HG02973 (cell line): ENCODE results near the gene WASL.

Source experiments
- ATAC-seq: cut with Tn5 transposase; IDR thresholded peaks from one replicate; pipeline ENCODE4 v1.9.1; 2021; ENCODE audit warnings: moderate library complexity; ENCODE audit not compliant: unreplicated experiment

The WASL gene

DNA sequence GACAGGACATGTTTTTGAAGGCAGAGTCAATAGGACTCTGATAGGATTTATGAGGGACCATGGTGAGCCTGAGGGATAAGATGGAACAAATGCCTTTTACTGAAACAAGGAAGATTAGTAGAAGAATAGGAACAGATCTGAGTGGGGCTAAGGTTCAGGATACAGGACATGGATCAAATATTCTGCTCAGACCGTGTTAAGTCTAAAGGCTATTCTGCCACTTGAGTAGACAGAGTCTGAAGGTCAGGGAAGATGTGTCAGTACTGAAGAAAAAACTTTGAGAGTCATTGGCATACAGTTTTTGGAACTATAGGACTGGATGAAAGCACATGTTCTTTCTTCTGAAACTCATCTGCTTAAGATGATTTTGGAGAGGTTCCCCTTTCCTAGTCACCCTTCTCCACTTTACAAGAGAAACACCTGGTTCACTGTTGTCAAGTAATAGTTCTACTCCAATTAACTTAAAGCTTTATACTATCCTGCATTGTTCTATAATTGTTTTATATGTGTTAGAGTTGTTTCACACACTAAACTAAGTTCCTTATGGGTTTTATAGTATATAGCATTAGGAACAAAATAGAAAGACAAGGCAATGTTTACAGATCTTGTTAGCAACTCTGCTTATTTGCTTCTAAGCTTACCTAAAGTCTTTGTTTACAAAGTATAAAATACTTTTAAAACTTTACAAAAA, 43.4 kb downstream of the WASL start:
- ATAC-seq = no peak

DNA sequence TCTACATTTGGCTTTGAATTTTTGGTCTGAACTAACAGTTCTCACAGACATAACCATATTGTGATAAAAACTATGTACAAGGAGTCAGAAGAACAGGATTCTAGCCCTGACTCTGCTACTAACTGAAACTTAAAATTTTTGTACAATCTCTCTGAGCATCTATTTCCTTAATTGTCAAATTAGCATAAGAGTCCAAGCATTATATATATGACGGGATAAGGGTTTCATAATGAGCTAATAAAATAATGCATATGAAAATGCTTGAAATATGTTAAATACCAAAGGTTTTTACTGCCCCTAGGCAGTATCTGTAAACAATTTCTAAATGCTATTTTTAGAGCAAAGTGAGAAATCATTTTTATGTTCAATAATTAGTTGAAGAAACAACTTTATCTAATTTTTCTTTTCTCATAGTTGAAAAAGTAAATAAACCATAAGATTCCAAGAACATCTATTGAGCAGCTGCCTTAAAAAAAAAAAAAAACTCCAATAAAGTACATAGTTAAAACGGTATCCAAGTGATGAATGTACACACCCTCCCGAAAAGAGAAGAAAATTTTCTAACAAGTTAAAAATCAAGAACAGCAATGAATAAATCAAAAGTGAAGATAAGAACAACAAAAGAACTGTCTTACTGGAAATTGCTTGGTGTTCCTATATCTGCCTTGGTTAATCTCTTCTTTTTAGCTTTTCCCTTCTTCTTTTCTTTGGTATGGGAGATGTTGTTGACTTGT, 52.7 kb downstream of the WASL start:
- ATAC-seq = no peak

DNA sequence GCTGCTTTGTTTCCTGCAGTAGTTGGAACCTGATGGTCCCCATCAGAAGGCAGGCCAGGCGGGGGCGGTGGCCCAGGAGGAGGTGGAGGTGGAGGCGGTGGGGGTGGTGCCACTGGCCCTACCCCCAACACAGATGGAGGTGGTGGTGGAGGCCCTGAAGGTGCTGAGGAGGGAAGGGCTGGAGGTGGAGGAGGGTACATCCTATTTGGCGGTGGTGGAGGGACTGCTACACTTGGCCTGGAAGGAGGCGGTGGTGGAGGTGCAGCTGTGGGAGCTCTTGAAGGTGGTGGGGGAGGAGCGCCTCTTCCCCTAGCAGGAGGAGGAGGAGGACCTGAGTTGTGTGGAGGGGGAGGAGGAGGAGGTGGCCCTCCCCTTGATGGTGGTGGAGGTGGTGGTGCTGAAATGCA, 56.3 kb downstream of the WASL start:
- no peak for ATAC-seq

DNA sequence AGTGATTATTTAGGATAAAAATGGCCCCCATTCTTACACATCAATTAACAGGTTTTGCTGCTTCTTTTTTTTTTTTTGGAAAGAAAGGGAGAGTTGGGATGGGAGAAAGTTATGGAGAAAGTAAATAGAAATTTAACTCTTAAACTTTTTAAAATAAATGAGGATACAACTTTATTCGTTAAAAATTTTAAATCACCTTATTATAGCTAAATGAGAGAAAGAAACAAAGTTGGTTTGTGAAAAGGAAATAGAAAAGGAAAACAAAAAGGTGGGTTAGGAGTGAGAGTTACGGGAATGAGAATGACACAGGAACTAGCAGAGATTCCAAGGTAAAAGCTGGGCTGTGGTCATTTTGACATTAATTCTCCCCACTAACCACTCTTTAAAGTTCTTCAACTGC, 58.3 kb downstream of the WASL start:
- no peak for ATAC-seq

DNA sequence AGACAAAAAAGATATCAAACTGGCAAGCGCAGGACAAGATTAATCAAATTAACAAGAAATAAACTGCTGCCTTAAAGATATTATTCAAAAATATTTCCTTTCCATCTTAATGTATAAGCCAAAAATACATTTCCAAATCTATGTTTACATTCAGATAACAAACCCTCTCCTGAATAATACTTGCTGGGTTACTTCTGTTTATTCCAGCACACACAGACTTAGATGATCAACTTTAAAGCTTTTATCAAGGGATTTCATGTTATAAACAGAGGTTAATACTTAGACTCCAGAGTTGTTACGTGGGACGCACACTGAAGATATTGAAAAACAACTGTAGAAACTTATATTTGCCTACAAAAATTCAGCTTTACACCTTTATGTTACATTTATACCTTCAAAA, 59.6 kb downstream of the WASL start:
- no peak for ATAC-seq

DNA sequence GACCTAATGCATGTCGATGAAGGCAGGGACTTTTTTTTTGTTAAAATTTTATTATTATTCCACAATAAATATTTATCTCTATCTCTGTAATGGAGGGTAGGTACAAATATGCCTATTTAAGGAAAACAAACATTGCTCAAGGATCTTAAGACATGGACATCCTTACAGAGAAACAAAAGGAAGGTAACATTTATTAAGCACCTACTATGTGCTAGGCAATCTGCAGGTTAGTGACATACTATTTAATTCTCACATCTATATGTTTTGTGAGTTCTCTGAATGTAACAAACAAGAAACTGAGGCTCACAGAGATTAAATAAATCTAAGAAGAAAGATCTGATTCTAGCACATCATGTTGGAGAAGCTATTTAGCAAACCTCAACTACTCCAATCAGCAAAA, 61.1 kb downstream of the WASL start:
- no peak for ATAC-seq

DNA sequence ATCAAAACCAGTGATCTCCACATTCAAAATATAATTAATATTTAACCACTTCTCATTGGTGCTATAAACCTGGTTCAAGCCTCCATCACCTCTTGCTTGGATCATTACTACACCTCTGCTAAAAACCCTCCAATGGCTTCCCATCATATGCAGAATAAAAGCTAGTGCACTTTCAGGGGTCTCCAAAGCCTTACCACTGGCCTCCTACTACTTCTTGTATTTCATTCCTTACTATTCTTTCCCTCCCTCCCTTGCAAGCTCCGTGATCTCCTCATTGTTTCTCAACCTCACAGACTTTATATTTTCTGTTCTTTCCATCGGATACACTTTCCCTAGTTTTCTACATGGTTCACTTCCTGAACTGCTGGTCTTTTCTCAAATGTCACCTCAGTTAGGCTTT, 61.6 kb downstream of the WASL start:
- no peak for ATAC-seq

DNA sequence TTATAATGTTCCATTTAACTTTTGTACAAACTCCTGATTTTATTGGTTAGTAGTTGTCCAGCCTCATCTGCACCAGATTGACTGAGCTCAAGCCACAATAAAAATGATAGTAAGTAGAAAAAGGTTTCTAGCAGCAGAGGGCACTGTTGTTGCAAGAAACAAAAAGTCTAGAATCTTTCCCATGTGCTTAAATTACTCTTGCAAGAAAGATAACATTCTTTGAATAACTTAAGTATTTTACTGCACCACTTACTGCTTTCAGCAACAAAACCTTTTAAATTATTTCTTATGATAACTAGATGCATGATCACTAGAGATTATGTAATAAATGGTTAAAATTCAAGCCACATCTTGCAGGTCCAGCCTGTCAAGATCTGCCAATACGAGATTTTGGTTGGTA, 66.1 kb downstream of the WASL start:
- no peak for ATAC-seq

DNA sequence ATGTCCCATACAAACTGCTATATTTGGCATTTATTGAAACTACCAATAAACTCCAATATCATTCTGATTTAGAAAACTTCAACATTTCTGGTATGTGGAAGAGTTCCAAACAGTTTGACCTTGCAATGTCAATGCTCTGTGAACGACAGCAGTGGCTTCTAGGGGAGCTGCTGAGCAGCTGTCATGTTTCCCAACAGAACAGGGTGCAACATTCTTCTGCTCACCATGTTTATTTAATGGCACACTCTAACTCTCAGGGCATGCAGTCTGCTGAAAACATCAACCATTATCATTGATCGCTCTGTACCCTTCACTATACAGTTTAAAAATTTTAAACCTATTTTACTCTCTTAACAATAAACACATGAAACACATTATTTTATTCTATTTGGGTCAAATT, 67.2 kb downstream of the WASL start:
- ATAC-seq = no peak

DNA sequence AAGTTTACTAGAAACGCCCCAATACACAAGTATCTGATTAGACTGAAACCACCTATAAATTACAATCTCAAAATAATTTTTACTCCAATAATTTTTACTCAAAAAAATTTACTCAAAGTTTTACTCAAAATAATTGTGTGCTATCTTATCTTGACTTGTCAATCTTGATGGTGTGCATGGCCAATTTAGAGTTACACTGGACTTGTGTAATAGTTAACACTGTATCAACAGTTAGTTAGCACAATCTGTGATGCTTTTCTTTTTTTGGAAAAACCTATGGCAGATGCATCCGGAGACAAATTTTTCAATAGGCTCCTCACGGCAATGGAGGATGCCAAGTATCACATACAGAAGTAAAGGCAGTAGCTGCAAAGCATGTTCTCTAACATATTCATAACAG, 68.2 kb downstream of the WASL start:
- ATAC-seq = no peak

DNA sequence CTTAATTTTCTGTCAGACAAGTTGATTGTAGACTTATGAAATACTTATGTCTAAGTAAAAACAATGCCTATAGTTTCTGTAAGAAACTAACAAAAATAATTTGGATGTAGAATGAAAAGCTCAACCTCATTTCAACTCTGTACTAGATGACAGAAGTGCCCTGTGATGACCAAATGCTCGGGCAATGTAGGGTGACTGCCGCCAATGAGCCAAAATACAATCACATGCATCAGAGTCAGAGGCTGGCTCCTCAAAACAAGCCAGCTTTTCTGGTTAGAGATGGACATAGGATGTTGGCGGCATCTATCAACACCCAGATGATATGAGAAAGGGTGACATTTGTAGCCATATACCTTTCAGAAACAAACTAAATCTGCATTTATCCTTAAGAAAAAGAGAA, 69.2 kb downstream of the WASL start:
- no peak for ATAC-seq

DNA sequence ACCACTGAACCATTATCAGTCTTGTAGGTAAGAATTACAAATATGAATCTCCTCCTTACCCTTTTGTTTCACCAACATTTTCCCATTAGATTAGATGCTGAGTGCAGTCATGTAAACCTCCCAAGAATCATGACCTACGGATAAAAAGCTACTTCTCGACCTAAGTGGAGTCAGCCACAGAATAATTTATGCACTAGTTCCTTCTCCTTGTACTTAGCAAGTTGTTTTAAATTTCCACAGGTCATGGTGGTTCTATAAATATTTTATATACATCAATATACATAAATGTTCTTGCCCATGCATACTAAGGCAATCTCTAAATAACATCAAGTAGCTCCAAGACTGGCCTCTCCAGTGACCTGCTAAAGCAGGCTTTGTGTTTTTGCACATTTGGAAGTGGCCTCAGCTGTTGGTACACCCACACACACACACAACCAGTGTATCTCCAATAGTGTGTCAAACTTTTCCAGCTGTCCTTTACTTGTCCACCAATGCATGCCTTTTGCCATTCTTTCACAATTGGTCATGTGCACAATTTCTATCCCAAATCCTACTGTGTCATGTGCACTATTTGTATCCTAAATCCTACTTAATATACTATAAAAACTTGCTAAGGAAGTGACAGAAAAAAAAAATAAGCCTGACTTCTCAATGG, 71.6 kb downstream of the WASL start:
- no peak for ATAC-seq

DNA sequence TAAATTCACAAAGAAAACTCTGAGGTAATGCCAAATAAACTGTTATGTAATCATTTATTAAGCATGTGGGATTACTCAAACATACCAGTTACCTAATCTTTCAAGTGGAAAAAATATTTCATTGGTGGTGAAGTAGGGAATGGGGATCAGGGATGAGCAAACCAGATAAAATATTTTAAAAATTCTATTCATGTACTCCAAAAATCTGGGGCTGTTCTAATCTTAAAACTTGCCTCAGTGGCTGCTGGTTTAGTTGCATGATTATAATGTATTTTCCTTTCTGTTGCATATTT, 73.7 kb downstream of the WASL start:
- ATAC-seq = no peak

DNA sequence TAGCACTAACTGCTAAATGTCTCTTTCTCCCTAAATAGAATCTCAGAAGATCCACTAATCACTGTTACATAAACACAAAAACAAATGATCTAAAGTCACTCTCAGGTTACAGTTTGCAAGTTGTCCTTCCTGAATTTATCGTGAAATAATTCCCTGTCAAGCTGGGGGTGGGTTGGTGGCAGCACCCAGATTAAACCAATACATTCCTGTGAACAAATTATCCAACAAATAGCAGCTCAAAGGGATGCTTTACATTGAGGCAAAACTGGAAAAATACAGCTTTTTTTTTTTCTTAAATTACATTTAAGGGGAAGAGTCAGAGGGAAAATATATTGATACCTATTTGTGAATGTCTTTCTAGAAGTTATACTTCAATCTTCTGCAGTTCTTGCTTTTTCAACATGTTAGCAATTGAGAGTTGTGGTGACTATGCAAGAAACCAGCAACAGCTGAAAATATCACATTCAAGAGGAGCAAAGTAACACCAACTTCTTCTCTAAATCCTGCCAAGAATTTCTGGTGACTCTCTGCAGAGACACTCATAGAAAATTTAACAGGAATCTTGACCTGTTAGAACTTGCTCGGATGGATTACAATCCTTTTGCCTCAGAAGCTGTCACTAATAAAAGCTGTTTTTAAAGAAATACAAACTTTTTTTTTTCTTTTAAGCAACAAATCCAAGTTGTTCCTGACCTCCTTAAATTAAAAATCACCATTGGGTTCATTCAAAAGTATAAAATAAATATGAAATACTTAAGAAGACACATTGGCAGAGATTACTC, 74.2 kb downstream of the WASL start:
- no peak for ATAC-seq

DNA sequence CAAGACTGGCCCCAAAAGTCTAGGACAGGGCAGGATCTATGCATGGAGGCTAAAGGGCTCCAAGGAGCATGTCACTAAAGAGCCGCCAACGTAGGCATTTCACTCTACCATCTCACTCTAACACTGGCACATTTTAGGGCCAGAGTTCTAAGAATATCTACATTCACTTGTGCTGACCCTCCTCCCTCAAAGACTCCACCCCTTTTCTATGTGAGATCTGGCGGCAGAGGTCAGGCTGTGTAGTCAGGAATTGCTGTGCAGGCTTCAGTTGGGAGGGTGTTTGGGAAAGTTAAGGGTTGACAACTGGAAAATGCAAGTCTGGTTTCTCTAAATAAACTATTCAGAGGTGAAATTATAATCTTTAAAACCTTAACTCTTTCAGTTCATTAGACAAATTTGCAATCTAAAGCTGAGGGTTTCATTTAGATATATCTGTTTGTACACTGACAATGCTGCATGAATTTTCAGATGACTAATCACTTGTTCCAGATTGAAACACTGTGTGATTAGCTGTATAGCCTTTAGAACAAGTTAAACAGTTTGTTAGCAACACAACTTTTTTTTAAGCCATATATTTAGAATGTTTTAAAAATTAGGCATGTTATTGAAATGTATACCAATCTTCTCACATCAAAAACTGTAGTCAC, 74.9 kb downstream of the WASL start:
- ATAC-seq = no peak

DNA sequence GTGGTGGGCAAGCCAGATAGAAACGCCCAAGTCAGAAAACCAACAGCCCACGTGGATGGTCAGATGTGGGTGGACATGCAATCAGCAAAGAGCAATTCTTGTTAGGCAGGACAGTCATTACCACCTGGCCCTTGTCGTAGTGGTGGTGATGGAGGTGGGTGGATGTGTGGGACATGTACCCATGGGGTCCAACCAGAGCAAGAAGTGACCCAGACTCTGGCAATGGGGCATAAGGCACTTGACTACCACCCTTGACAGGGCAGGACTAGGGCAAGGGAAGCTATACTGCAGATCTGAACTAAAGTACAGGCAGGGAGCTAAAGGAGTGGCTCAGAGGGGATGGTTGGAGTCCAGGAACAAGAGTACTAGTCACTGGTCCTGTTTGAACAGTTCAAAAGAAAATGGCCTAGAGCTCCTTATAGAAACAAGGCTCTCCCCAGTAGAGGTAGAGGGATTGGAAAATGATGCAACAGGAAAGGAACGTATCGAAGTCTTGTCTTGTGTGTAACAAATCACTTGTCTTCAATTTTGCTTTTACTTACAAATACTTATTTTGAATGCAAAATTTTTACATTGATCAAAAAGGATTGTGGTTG, 75.6 kb downstream of the WASL start:
- ATAC-seq = no peak

DNA sequence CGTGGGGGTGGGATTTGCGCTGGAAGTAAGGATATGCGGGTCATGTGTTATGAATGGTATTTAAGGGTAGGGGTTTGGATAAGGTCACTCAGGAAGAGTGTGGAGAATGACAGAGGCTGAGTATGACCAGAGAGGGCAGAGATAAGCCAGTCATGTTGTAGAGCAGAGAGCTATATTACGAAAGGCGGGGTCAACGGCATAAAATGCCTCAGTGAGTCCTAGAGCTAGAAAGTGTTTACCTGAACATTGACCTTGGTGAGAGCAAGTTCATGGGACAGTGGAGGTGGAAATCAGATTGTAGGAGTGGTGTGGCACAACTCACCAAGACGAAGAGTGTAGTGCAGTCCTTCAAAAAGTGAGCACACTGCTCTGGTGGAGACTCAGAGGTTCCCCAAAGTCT, 79.3 kb downstream of the WASL start:
- ATAC-seq = no peak

DNA sequence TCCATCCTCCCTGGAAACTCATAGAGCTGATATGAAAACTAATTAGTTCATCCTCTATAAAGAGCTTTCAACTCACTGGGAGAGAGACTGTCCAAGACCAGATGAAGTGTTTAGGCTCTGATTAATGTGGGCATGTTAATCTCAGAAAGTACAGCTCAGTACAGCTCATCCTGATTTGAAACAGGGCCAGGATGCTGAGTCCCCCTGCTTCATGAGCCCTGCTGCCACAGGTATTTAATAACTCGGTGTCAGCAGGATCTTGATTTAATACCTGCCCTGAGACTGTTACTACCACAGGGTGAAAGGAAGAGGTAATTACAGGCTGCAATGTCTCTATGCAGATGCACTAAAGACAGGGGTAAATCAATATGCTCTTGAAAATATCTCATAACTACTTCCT, 82.3 kb downstream of the WASL start:
- no peak for ATAC-seq

DNA sequence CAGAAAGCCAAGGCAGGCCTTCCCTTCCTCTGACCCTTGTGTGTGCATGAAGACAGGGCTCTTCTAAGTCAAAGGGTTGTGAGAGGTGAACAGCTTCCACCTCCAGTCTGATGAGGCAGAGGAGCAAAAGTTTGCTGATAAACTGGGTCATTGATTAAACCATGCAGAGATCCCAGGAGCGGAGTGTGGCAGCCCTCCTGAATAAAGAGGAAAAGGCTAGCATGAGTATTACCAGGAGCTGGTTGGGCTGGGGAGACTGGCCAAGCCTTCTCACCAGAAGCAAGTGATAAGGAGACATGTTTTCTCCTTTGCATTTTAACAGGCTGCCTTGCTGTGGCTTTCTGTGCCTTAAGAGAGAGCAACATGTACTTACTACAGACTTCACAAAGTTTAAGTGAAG, 82.9 kb downstream of the WASL start:
- ATAC-seq = no peak

DNA sequence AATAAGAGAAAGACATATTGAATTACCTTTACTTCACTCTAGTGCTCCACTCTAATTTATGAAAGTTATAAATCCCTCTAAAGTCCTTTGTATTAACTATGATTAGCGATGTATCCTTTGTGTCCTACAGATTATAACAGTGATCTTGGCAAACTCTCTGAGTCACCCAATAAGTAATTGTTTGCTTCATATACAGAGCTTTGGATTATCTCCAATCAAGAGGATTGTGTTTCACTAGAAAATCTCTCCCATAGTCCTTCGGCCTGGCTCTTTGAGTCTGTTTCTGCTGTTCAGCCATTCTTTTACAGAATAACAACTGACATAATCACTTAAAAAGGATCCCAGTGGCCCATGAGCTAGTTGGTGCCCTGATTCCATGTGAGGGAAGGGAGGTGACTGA, 83.6 kb downstream of the WASL start:
- no peak for ATAC-seq

DNA sequence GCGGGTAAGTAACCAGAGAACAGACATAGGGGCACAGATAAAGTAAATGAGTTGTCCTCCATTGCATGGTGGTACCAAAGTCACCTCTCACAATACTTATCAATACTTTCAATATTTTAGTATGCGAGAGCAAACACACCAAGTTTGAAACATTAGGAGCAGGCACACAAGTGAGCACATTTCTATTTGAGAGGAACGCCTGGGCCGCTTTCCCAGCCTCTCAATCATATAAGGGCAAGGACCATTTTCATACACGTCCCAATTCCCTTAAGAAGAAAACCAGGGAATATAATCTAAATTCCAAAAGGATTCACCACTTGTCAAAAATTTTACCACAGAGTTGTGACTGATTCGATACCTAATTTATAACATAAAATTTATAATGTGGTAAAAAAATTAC, 85.6 kb downstream of the WASL start:
- ATAC-seq = no peak
